Measurements from ENCODE around the gene HSP90AB1. TPM values are rescaled to one million over a fixed set of nuclear protein-coding genes. Genes with fewer than 3 reads are reported as not detected.

The HSP90AB1 gene
- polyA plus RNA-seq, 1 donor from 2014 or later, result 522 TPM

GRCh38 chr6:44302856-44303255 is 56.0 kb downstream of the HSP90AB1 start:
- Histone ChIP-seq H3K4me2 (ENCODE audit: low read length) (no peak overlapping the region), H3K79me2 (replicated peaks; ENCODE audit: insufficient read depth, low read length) (no peaks in the 10 kb centered on the region), H3K9ac (ENCODE audit: low read length) (no peak overlapping the region), H3K9me2 (ENCODE audit: insufficient read depth, low read length) (no peaks in the 10 kb centered on the region), H3K4me3 (ENCODE audit: low read length) (no peak overlapping the region), H3K36me3 (ENCODE audit: insufficient read depth, low read length) (no peaks in the 10 kb centered on the region), H3K9me3 (ENCODE audit: low read length) (no peaks in the 10 kb centered on the region), H4K20me1 (ENCODE audit: insufficient read depth) (no peaks in the 10 kb centered on the region), H2AFZ (ENCODE audit: low read depth, low read length) (no peak overlapping the region), H3F3A (ENCODE audit: insufficient read depth, low read length, poor library complexity, severe bottlenecking) (no peaks in the 10 kb centered on the region), H3K27me3 (ENCODE audit: insufficient read depth, low read depth, low read length) (no peaks in the 10 kb centered on the region), H3K27ac (ENCODE audit: low read length) (no peak overlapping the region)
- TF ChIP-seq POLR2AphosphoS5 (IDR thresholded peaks at IDR 0.05), result no peak
- TF ChIP-seq RAD21 (conservative IDR thresholded peaks at IDR 0.05), result no peak
- TF ChIP-seq EZH2 (IDR thresholded peaks at IDR 0.05; ENCODE audit: borderline replicate concordance, insufficient read depth, low read length, poor library complexity, severe bottlenecking), result no peak

Small RNAs within 50 kb of the gene (small RNA-seq; reads per million reads assigned to genes)
- 0 reads per million in 3 experiments for gene RN7SL811P

Other genes with a start within 250 kb of the HSP90AB1 start
- gene MRPL14, start 119.6 kb upstream of the HSP90AB1 start, polyA plus RNA-seq, result 66.4 and 70.7 TPM in 2 replicates
- 49.9 and 67.5 TPM in 2 replicates for gene TMEM63B, start 119.5 kb upstream of the HSP90AB1 start, polyA plus RNA-seq
- not detected in 2 replicates for gene CAPN11, start 88.3 kb upstream of the HSP90AB1 start, polyA plus RNA-seq
- gene MYMX, start 30.2 kb upstream of the HSP90AB1 start, polyA plus RNA-seq, result not detected in 2 replicates
- gene SLC29A1, start 23.5 kb upstream of the HSP90AB1 start, polyA plus RNA-seq, result 18.9 and 29.5 TPM in 2 replicates
- gene SLC35B2, start 10.4 kb downstream of the HSP90AB1 start, polyA plus RNA-seq, result 44.5 and 64.9 TPM in 2 replicates
- 15.1 and 16.8 TPM in 2 replicates for gene NFKBIE, start 18.4 kb downstream of the HSP90AB1 start, polyA plus RNA-seq
- gene TMEM151B, start 23.3 kb downstream of the HSP90AB1 start, polyA plus RNA-seq, result 66.0 and 82.1 TPM in 2 replicates
- gene AARS2, start 66.2 kb downstream of the HSP90AB1 start, polyA plus RNA-seq, result 12.6 and 14.0 TPM in 2 replicates
- not detected in 2 replicates for gene SPATS1, start 95.5 kb downstream of the HSP90AB1 start, polyA plus RNA-seq
- 27.3 and 28.9 TPM in 2 replicates for gene CDC5L, start 140.6 kb downstream of the HSP90AB1 start, polyA plus RNA-seq

Data from neural cell (in vitro differentiated cells).